Activated CD4-positive, alpha-beta T cell treated with anti-CD3 and anti-CD28 coated beads for 1 hour (primary cell): ENCODE measurements around the gene OR4F17.
"Not testable (repeated sequence)": the region's sequence is repeated elsewhere in the genome, so short reads cannot be mapped to it uniquely, and the experiment has no call there.

Experiments used
- DNase-seq: peaks from one replicate; pipeline ENCODE4 v3.0.0-alpha.2; 2020

OR4F17 gene, protein sequence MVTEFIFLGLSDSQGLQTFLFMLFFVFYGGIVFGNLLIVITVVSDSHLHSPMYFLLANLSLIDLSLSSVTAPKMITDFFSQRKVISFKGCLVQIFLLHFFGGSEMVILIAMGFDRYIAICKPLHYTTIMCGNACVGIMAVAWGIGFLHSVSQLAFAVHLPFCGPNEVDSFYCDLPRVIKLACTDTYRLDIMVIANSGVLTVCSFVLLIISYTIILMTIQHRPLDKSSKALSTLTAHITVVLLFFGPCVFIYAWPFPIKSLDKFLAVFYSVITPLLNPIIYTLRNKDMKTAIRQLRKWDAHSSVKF

GRCh38 chr19:106804-107203, at the start of gene OR4F17:
OR4F17 (plus strand) TSS chr19:107104; CDS start chr19:110679, 3,575 bp downstream.
- not testable (repeated sequence) for DNase-seq

DNA sequence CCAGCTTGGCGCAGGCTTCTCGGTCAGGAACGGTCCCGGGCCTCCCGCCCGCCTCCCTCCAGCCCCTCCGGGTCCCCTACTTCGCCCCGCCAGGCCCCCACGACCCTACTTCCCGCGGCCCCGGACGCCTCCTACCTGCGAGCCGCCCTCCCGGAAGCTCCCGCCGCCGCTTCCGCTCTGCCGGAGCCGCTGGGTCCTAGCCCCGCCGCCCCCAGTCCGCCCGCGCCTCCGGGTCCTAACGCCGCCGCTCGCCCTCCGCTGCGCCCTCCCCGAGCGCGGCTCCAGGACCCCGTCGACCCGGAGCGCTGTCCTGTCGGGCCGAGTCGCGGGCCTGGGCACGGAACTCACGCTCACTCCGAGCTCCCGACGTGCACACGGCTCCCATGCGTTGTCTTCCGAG, 36.1 kb upstream of the OR4F17 start:
- DNase-seq, result peak; percentile 18

DNA sequence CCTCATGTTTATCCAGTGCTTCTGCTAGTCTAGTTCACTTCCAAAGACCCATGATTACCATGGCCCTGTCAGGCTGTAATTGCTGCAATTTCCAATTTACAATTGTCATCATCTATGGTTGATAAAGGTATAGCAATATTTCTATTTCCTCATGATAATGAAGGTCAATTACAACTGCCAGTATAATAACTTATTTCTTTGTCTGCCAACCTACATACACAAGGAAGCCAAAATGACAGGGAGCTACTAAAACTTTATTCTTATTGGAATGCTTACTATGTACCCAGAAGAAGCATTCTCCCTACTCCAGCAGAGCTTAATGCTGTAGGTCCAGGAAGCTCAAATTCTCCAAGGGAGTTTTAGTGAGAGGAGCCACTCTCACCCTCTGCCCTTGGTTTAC, 24.0 kb upstream of the OR4F17 start:
- not testable (repeated sequence) for DNase-seq

GRCh38 chr19:83626-84025, 23.3 kb upstream of the OR4F17 start:
- DNase-seq, result not testable (repeated sequence)

GRCh38 chr19:90678-91077, 16.2 kb upstream of the OR4F17 start:
- DNase-seq, result not testable (repeated sequence)

- DNase-seq, result not testable (repeated sequence)
These were observed 12.1 kb upstream of the OR4F17 start for GRCh38 chr19:94794-95193.

DNA sequence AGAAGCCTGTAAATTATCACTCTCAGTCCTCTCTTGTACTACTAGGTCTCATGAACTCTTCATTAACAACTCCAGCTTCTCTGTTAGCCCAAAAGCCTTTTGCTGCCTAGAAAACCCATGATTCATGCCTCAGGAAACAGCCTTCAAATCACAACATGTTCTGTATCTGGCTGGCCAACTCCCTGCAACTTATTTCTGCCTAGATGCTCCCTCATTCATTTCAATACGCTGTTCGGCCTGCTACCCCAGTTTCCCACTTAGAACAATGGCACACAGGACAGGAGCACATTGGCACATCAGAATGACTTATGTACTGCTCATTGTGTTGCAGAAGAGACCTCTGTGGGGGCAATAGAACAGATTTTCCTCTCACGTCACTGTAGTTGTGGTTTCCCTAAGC, 9.3 kb upstream of the OR4F17 start:
- DNase-seq, result not testable (repeated sequence)

DNA sequence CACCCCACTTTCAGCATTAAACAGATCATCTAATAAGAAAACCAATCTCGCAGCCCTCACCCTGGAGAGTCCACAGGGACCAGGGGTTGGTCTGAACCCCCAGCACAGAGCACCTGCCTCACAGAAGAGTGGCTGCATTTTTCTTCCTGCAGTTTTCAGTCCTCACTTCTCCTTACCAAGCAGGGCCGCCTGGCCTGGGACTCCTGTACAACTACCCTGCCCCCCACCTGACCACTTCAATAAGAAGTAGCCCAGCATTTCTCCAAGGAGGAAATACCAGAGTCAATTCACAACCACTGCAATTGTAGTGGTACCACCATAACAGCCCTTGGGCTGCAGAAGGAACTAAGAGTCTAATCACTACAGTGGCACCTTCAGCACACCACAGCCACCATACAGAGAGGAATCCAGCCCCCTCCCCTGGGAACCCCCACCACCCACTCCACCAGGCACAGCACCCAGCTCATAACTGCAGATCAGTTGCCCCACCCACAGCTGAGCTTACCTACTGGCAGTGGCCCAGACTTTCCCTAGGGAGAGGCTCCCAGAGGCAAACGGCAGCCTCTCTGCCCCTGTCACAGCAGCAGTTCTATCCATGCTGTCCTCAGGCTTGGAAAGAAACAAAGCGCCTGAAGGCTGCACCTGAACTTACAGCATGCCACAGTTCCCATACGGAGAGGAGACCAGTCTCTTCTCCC, 13.7 kb downstream of the OR4F17 start:
- not testable (repeated sequence) for DNase-seq
